Activated CD4-positive, alpha-beta T cell treated with anti-CD3 and anti-CD28 coated beads for 4 hours (primary cell): ENCODE data around the gene SLC6A6.
A peak's percentile ranks its signal among the peaks of the same experiment; 100 is the strongest.
"Not testable (repeated sequence)": the region's sequence is repeated elsewhere in the genome, so short reads cannot be mapped to it uniquely, and the experiment has no call there.

ENCODE experiments used
- DNase-seq, 2 donors: peaks; one replicate each; pipeline ENCODE4 v3.0.0-alpha.2; 2020

SLC6A6 gene

DNA sequence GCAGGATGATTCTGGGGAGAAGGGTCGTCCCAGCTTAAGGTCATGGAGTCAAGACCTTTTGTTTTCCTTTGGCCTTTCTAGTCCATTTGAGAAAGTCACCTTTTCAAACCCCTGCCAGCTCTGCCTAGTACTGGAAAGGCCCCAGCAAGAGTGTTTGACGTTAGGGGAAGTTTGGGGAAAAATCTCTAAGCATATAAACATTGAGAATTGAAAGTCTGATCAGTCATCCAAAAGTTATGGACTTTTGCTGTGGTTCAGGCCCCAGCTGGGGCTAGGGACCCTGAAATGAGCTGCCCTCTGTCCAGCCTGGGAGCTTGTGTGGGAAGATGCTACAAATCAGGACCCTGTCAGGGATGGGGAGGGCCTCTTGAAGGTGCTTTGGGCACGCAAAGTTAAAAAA is 21.6 kb downstream of the SLC6A6 start:
- DNase-seq = no peak

DNA sequence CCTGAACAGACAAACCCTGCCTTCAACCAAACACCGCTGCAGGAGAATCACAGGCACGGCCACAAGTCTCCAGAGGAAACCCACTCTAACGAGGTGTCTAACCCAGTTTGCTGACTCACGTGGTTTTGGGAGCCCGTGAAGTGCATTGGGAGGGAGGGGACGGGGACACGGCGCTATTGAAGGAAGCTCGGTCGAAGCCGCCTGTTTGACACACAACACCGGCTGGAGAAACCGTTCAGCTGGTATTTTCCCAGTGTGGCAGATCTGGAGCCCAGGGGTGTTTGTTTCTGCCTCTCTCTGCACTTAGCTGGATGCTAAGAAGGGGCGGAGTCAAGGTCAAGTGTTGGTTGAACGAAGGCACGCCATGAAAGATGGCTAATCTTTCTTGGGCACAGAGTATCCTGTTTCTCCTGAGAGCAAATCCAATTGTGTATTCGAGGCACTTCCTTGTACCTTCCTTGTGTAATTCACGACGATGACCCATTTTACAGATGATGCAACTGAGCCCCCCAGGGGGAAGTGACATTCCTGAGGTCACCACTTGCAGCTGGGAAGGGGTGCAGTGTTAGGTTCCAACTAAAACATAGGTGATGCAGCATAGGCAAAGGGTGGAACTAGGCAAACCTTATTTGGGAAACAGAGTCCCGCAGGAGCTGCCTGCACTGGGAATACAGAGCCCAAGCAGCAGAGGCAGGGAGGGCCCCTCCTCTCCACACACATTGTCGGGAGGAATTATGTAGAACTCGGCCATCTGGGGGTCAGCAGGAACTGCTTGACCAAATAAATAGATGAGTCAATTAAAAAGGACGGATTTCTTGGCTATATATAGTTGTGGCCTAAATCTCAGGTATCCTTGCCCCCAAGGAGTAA is 22.5 kb downstream of the SLC6A6 start:
- DNase-seq = peak; percentile 35 to 39

DNA sequence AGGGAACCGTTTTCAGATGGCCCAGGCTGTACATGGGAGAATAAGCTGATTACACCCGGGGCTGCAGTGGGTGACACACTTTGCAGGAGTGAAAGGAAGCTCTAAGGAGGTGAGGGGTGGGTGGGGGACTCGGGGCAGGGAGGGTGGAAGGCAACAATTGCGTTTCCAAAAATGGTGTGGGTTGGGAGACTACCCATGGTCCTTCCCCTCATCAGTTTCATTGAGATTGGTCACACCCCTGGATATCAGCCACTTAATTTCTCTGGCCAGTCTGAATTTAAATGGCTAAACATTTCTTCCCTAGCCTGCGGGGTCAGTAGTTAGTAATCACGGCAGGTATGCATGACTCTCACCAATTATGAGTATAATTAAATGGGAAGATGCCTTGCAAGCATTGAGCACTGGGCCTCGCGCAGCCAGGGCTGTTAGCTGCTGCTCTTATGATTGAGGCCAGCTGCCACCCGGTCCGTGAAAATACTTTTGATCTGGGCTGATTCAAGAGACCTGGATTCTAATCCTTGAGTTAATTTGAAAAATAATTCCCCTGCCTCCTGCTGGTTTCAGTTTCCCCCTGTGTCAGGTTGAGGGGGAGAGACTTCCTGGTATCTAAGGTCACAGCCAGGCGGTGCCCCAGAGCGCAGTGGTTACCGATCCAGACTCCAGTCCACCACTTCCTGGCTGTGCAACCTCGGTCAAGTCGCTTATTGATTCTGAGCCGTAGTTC is 23.3 kb downstream of the SLC6A6 start:
- peak; percentile 28 to 31 for DNase-seq

DNA sequence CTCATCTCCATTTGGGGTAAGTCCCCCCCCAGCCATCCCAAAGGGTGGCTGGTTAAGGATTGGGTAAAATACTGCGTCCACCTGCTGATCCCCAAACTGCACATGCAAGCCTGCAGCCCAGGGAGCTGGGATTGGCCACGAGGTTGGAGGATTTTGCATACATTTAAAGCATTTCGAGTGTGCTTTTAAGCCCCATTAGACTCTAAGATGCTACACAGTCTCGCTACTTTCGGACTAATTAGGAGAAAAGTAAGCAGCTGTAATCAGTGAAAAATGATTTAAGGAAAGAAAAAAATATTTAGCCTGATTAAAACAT is 23.9 kb downstream of the SLC6A6 start:
- no peak for DNase-seq

DNA sequence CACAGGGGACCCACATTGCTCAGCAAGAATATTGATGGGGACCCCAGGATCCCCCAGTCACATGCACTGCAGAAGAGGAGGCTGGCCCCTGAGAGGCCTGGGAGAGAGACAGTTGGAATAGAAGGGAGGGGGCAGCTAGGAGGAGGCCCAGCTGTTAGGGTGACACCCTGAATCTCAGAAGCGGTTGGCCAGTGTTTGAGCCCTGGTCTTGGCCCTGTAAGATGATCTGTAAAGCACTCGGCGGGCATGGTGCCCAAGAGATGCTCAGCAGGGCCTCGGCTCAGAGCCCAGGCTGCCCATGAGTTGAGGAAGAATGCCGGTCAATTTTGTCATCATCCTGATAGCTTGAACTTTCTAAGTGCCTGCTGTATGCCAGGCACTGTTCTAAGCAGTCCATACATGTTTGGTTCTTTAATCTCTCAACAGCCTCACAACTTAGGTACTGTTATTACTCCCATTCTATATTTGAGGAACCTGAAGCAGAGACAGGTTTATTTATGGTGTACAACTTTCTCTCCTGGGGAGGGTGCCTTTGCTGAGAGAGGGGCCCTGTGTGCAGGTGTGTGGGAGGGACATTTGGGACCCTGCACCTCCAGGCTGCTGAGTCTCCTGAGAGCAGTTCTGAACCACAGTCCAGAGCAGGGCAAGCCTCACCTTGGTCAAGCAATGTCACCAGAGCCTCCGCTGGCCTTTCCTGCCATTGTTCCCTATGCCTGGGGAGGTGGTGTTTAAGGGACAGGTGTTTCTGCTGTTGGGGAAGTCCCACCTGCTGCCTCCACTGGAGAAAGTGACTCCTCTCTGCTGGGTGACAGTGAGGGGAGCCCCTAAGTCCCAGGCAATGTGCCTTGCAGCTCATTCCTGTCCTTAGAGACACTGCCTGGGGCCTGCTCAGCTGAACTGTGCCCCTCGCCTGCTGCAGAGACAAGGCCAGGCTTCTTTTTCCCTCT is 26.0 kb downstream of the SLC6A6 start:
- DNase-seq = peak; percentile 38 to 51

DNA sequence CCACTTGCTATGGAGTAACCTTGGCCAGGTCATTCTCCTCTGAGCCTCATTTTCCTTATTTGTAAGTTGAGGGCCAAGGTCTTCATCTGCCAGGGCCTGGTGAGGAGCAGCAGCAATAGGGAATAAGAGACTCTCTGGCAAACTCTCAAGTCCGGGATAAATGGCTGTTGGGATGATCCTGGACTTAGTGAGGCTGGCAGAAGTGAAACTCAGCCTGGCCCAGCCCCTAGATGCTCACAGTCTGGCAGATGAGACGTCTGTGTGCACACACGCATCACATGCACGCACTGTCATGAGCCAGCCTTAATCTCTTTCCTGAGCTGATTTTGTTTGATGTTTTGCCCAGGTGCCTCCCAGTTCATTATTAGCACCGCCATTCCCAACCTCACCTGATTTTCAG is 26.8 kb downstream of the SLC6A6 start:
- no peak for DNase-seq

DNA sequence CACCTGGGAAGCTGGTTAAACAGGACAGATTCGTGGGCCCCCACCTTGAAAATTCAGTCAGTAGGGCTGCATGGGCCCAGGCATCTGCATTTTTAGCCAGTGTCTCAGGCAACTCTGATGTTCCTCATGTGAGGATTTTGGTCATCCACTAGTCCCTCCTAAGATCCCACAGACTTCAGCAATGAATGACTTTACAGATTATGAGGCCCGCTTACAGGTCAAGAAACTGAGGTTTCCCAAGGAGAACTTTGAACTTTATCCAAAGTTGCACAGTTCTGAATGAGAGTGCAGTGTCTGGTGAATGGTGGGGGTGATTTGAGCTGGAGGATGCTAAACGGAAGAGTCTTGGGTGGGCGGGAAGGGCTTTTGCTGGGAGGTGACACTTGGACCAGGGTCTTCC is 27.2 kb downstream of the SLC6A6 start:
- DNase-seq = no peak

DNA sequence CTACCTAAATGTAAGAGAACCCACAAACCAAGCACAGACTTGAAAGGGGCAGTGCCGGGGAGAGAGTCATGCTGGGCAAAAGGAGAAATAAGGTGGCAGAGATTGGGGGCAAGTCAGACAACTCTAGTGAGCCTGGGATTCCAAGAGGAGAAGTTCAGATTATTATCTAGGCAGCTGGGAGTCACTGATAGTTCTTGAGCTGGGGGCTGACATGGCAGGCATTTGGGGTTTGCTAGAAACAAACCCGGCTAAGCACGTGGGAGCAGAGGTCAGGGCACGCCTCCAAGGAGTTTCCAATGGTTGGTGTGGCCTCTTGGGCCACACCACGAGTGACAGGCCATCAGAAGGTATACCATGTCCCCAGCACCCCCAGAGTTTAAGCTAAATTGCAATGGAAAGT is 27.6 kb downstream of the SLC6A6 start:
- DNase-seq = no peak

DNA sequence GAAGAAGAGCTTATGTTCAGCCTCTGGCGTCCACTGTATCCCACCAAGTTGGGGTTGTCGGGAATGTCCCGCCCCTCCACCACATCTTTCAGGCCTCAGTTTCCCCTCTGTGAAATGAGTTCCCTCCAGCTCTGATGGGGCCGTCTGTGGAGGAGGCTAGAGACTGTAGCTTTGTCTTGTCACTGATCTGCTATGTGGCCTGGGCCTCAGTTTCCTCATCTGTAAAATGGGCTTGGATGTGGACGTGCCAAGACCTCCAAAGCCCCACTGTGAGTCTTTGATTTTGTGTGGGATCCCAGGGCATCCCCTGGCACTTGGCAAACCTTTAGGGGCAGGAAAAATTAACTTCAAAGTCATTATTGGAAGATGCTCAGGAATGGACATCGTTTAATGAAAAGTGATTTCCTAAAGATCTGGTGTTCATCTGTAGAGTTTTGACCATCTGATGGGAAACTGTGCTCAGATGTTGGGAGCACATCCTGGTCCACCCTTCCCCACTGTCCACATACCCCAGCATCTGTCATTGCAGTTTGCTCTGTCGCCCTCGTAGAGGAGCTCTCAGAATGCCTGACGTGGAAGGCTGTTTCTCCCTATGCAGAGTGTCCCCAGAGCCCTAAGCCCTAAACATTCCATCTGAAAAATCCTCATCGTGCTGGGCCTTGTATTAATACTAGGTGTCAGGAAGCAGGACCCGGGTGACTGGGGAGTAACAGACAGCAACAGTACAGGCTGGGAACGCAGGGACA is 28.5 kb downstream of the SLC6A6 start:
- DNase-seq = no peak

DNA sequence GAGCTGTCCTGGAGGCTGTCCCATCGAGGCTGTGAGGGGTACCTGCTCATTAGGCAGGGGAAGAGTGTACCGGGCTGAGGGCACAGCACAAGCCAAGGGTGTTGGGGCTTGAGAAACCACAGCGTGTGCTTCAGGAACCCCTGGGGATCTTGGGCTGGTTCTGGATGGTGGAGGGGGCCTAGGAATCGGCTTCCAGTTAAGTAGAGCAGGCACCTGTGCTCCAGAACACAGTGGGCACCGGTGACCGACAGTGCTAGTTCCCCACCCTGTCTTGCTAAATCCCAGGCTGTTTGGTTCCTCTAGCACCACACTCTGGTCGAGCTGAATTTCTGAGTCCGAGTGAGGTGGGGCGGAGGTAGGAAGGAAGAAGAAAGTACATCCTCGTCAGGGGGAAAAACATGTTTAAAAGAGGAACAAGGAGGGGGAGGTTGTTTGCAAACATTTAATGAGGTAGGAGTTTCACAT is 29.1 kb downstream of the SLC6A6 start:
- DNase-seq = no peak

DNA sequence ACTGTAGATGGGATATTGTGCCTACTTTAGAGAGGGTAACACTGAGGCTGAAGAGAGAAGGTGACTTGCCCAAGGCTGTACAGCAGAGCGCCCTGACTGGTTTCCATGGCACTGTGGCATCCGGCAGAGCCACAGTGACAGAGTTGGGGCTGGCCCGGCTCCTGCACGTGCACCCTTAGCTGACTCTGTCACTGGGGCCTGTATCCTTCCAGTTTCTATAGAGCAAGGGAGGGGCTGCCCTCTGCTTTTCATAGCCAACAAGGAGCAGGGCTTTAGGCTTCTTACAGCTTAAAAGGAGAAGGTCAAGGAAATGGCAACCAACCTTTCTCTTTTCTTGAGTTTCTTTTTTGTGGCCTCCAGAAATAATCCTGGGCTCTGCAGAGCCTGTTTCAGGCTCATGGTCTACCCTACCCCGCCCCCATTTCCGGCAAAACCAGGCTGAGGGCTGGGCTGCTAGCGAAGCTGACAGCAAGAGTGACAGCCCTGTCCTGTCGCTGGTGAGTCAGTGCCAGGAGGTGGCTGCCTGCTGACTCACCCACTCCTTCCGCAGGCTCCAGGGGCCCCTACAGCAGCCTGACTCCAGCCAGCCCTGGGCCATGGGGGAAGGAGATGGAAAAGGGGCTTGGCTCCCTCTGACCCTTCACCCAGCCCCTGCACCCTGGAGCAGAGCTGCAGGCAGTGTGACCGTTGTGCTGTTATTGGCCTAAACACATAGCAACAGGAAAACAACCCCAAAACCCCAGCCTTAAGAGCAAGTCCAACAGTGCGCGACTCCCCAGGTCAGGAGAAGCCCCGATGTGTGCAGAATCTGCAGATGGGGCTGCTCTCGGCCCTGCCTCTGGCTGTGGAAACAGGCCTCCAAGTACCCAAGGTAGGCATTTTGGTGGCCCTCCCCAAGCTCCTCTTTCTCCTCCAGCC is 29.8 kb downstream of the SLC6A6 start:
- peak; percentile 94 for DNase-seq

DNA sequence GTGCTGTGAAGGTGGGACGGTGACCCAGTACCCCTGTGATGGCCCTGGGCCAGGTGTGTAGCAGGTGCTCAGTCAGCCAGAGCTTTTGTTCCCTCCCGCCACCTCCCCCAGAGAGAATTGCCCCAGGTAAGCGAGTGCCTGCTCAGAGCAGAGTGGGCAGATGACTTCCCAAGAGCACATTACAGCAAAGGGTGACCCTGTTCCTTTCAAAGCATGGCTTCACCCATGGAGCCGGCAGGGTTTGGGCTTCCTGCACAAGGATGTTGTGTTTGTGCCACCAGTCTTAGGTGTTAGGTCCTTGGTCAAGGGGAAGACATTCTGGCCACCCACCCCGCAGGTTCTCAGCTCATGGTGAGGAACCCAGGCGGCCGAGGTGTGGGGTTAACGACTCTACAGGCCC is 30.7 kb downstream of the SLC6A6 start:
- no peak for DNase-seq

DNA sequence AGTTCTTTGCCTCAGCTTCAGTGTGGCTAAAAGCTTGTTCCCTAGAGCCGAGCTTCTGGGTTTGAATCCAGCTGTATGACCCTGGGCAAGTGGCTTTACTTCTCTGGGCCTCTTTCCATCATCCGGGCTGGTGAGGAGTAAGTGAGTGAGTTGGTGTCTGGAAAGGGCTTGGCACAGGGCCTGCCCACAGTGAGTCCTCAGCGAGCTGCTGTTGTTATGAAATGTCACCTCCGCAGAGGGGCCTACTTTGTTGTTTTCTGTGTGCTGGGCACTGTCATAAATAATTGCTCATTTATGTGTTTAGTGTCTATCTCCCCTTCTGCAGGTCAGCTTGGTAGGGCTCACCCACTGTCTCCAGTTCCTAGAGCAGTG is 31.7 kb downstream of the SLC6A6 start:
- no peak for DNase-seq

DNA sequence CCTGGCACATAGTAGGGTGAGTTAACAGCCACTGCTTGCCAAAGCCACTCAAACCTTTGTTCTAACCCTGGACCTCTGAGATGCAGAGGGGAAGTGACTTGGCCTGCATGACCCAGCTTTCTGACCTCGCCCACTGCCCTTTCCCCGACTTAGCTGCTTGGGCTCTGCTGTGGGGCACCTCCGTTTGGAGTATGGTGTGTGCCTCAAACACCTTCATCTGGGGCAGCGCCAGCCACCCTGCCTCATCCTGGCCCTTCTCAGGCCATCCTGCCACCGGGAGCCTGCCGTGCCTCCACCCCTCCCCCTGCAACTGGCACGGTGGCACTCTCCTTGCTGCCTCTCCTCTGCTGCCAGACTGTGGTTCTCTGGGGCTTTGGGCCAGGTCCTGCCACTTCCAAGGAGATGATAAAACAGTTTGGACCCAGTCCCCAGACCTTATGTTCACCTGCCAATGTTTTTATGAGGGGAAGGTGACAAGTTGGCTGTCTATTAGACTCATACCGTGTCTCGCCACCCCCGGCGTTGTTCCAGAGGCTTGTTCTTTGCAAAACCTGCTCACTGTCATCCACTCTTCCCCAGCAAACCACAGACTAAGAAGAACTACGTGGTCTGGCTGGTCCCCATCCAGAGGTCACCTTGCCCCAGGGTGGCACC is 32.2 kb downstream of the SLC6A6 start:
- DNase-seq = no peak

DNA sequence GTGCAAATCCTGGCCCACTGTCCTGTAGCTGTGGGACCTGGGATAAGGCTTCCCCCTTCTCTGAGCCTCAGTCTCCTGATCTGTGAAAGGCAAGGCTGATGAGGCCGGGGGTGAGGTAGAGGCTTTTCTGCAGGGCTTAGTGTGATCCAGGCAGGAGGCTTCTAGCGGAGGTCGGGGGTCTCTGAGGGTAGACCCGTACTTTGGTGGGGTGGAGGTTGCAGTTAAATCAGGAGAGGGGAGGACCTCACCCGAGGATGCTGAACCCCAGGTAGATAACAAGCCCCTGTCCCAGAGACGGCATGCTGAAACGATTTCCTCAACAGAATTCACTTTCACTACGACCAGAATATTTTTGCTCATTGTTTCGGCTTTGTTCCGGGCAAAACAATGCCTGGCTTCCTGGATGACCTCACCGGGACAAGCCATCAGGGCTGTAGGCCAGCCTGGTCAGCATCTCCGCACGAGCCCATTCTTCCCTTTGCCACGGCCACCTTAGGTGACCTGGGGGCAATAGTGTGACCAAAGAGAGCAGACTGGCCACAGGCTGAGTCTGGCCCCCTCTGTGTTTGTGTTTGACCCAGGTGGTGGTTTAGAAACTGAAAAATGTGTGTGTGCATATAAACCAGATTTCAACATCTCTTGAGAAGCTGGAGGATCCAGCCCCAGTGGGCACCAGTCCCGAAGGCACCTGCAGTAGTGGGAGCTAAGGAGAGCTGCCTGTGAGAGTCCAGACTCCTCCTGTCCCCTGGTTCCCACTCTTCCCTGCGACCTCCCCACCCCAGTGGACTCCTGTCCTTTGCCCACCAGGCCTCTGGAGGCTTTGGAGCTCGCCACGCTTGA is 33.0 kb downstream of the SLC6A6 start:
- DNase-seq = no peak

DNA sequence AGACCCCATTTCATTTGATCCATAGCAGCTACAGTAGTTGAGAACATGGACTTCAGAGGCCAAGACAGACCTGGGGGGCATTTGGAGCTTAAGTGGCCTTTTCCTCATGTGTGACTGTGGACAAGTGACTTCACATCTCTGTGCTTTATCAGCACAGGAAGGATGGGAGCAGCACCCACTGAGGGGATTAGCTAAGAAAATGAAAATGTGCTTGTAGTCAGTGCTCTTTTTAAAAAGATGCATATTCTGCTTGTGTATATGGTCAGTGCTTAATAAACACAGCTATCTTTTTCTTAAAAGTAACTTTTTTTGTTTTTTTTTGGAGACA is 34.5 kb downstream of the SLC6A6 start:
- DNase-seq = no peak

DNA sequence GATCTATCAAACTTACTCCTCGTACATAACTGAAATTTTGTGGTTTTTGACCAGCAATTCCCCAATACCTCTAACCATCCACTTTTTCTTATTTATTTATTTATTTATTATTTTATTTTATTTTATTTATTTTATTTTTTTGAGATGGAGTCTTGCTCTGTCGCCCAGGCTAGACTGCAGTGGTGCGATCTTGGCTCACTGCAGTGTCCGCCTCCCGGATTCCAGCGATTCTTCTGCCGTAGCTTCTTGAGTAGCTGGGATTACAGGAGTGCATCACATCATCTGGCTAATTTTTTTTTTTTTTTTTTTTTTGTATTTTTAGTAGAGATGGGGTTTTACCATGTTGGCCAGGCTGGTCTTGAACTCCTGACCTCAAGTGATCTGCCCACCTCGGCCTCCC is 35.3 kb downstream of the SLC6A6 start:
- not testable (repeated sequence) for DNase-seq

DNA sequence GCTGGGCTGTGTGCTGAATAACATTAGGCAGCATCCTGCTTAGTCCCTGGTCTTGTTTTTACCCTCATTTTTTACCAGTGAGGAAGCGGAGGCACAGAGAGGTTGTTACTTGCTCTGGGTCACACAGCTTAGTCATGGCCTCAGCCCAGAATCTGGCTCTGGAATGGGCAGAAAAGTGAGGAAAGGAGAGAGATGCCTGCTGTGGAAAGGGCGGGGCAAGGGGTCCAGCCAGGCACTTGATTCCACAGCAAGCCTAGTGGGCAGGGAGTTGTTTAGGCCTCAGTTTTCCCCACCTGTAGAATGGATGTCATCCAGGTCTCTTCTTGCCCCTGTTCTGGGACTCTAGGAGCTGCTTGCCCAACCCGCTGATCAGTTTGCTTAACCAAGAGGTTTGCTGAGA is 35.9 kb downstream of the SLC6A6 start:
- DNase-seq = no peak

DNA sequence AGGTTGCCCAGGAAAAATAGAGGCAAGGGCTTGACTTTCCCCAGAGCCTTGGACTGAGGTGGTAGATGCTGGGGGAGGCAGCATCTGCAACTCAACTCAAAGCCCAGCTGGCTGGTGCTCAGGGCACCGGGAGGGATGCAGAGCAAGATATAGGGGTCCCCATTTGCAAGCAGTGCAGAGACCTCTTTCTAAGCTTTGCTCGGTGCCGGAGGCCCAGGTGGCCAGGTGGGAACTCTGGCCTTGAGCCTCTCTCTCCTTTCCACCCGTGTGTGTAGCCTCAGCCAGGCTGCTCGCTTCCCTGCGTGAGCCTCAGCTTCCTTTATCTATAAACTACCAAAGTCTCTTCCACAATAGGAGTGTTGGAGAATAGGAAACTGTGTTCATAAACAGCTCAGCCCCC is 36.5 kb downstream of the SLC6A6 start:
- DNase-seq = no peak

DNA sequence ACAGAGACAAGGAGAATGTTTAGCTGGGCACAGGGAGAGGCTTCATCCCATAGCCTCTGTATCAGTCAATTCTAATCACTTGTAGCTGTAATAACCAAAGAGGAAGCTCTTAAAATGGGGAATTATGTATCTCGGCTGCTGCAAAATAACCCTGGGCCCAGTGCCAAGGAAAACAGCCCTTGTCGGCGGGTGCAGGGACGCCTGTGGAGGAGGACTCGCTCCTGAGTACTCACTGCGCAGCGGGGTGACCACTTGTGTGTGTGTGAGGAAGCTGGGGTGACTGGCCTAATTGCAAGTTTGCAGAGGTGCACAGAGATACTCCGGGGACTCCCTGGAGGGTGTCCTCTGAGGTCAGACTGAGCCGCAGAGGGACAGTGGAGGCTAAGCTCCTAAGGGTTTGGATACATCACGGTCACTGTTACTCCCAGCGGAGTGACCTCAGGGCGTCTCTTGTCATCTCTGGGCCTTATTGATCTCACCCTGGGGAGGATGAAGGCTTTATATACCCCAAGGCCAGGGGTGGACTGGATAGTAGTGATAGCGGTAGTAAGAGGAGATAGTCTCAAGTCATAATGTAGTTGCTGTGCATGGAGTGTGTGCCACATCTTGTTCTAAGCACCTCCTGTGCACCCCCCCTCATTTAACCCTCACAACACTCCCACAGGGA is 37.2 kb downstream of the SLC6A6 start:
- no peak for DNase-seq
